ENCODE results near the gene MEIS1.

- no peak for TF ChIP-seq CTCF (IDR thresholded peaks at IDR 0.05)
- no peak for TF ChIP-seq POLR2AphosphoS5 (IDR thresholded peaks at IDR 0.05)
- no peak for TF ChIP-seq POLR2A (IDR thresholded peaks at IDR 0.05)
These were observed 134.5 kb downstream of the MEIS1 start for GRCh38 chr2:66569321-66569851.
